GM12875 (cell line): Measurements from ENCODE around the gene DDX41.

Source experiments
- H3K4me3 ChIP-seq: one replicate; pipeline ENCODE4 v1.5.1; 2011; ENCODE audit warnings: low read depth, low read length, control low read depth
- TF ChIP-seq, protein P1 (sequence below): IDR thresholded peaks from 2 replicates; pipeline ENCODE4 v1.5.1; 2011; ENCODE audit warnings: low read depth, mild to moderate bottlenecking, control low read depth, inconsistent platforms, low read length, moderate library complexity, borderline replicate concordance; ENCODE audit not compliant: insufficient read depth

The DDX41 gene

DNA sequence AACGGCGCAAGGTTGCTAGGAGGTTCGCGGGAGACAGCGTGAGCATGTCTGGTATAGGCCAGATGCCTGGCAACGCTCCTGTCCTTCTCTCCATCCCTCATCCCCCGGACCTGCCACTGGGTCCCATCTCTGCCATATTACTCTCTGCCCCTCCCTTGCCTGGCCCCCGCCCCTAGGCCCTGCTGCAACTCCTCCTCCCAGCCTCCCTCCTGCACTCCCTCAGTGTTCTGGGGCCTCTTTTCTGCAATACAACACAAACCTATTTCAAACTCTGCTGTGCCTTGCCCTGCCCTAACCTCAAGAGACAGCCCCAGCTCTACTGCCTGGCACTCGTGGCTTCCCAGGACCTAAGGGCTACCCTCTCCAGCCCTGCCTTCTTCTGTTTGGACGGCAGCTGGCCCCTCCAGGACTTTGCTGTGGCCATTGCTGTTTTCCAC, 34.4 kb downstream of the DDX41 start:
- H3K4me3 ChIP-seq = no peak overlapping the region
- TF ChIP-seq, protein P1, sequence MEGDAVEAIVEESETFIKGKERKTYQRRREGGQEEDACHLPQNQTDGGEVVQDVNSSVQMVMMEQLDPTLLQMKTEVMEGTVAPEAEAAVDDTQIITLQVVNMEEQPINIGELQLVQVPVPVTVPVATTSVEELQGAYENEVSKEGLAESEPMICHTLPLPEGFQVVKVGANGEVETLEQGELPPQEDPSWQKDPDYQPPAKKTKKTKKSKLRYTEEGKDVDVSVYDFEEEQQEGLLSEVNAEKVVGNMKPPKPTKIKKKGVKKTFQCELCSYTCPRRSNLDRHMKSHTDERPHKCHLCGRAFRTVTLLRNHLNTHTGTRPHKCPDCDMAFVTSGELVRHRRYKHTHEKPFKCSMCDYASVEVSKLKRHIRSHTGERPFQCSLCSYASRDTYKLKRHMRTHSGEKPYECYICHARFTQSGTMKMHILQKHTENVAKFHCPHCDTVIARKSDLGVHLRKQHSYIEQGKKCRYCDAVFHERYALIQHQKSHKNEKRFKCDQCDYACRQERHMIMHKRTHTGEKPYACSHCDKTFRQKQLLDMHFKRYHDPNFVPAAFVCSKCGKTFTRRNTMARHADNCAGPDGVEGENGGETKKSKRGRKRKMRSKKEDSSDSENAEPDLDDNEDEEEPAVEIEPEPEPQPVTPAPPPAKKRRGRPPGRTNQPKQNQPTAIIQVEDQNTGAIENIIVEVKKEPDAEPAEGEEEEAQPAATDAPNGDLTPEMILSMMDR = no peak

DNA sequence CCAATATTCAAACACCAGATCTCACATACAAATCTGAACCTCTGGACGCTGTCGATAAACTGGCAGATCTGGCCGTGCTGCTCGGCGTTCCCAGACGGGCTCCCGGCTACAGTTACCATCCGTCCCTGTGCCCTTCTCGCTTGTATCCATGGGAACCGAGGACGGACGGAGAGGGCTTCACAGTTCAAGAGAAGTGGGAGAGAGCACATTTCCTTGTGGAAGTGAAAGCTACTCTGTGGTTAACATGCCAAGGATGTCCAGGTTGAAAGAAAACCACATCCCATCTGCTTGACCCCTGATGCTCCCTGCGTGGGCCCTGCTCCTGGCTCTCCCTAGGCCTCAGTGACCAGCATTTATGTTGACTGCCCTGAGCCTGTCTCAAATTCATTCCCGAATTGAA, 37.0 kb downstream of the DDX41 start:
- TF ChIP-seq, protein P1 = no peak
- H3K4me3 ChIP-seq = no peak overlapping the region

DNA sequence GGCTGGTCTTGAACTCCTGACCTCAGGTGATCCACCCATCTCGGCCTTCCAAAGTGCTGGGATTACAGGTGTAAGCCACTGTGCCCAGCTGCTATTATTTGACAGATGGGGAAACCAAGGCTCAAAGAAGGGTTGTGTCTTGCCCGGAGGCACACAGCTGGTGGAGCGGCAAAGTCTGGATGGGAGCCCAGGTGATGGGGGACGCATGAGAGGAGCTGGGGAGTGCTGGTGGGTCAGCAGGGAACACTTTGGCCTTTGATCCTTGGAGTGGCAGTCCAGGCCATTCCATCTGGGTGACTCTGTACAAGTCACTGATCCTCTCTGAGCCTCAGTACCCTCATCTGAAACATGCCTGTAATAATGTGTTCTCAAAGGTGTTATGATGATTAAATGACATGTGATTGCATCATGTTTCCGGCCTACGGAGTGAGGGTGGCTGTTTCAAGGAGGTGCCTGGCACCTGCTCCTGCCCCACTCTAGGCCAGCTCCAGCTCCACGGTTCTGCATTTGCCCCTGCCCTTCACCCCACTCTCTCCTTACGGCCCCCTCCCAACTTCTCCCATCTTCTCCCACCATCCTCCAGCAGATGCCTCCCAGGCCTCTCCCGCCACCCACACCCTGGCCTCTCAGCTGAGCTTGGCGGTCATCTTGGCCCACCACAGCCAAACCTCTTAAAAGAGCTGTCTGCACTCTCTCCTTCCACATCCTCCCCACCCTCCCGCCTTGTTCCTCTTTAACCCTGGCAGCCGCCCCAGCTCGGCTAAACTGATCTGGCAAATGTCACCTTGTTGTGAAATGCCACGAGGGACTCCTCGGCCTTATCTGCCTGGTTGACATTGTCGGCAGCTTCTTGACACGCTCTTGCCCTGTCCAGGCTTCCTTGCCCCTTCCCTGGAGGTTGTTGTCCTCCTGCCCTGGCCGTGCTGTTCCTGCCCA, 37.8 kb downstream of the DDX41 start:
- no peak overlapping the region for H3K4me3 ChIP-seq
- TF ChIP-seq, protein P1 = no peak

DNA sequence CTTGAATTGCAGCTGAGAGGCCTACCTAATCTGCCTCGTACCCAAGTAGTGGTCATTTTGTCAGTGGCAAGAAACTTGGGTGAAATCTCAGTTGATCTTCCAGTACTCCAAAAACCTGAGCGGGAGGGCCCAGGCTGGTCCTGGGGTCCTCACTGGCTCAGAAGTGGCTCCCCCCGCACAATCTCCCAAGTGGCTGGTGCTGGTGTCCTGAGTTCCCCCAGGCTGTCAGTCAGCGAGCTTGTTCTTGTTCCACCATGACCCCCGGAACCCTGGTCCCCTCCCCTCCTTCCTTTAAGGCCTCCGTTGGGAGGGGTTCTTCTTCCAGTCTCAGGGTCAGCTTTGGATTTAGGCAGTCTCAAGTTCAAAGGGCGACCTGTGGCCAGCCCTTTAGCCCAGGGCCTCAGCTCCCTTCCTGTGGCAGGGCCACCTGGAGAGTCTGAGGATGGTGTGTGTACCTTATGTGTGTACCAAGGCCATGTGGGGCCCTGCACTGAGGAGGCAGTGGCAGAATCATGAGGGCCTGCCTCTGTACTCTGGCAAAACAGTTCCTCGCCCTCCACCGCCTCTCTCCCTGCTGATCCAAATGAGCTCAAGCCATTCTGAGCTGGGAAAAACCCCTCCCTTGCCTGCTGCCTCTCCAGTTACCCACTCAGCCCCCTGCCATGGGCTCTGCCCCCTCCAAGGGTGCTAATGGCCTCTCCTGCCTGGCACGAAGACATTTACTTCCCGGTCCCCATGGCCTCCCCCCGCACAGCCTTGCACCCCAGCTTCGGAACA, 38.9 kb downstream of the DDX41 start:
- H3K4me3 ChIP-seq = no peak overlapping the region
- TF ChIP-seq, protein P1 = no peak

DNA sequence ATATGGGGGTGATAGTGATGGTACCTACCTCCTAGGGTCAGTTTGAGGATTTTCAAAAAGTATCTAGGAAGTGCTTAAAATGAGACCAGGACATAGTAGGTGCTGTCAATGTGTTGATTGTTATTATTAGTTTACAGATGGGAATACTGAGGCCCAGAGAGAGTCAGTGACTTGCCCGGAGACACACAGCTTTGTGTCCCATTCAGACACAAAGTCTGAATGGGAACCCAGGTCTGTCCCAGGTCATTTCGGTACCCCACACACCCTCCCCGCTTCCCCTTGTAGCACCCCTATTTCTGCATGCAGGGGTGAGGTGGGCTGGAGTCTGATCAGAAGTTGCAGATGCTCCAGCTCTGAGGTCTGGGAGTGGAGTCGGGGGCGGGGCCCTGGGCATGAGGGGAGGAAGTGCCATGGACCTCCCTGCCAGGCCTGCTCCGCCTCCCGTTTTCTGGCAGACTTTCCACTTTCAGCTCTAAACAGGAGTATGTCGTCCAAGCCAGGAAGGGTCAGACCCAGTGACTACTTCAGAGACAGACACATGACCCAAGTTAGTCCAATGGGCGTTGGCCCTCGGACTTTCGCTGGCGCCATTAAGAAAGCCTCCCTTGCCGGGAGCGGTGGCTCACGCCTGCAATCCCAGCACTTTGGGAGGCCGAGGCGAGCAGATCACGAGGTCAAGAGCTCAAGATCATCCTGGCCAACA, 40.1 kb downstream of the DDX41 start:
- TF ChIP-seq, protein P1 = no peak
- no peak overlapping the region for H3K4me3 ChIP-seq

DNA sequence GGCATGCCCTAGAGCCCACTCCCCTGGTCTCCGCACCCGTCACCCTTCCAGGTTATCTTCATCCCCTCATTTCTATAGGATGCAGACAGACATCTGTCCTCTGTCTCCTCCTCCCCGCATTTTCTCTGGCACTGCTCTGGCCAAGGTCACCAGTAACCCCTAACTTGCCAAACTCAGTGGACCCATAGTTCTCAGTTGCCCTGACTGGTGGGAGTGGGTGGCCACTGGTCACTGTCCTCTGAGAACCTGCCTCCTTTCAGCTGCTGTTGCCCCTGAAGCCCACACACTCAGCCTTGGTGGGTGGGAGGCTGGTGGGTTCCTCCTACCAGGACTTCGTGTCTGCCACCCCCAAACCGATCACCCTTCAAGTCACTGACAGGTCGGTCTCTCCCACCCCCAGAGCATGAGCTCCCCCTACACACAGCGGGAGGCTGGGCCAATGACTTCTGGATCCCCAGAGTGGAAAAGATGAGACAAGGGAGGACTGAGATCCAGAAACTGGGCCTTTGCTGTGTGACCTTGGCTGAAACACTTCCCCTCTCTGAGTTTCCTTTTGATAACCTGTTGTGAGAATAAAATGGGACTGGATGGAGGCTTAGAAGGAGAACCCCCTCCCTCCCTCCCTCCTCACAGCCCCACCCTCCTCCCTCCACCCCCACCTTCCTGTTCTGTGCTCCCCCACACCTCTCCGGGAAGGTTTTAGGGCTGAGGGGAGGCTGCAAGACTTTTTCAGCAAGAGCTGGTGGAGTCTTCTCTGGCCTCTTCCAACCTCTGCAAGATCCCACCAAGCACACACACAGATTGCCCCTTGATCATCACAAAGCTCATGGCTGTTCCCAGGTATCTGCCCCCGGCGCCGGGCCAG, 41.0 kb downstream of the DDX41 start:
- TF ChIP-seq, protein P1 = no peak
- no peak overlapping the region for H3K4me3 ChIP-seq
